ENCODE measurements around the gene FGF12. TPM values are rescaled to one million over a fixed set of nuclear protein-coding genes. Genes with fewer than 3 reads are reported as not detected.

The FGF12 gene
- total RNA-seq, 2 donors from 2014 or later = 0.21 to 0.56 TPM

DNA sequence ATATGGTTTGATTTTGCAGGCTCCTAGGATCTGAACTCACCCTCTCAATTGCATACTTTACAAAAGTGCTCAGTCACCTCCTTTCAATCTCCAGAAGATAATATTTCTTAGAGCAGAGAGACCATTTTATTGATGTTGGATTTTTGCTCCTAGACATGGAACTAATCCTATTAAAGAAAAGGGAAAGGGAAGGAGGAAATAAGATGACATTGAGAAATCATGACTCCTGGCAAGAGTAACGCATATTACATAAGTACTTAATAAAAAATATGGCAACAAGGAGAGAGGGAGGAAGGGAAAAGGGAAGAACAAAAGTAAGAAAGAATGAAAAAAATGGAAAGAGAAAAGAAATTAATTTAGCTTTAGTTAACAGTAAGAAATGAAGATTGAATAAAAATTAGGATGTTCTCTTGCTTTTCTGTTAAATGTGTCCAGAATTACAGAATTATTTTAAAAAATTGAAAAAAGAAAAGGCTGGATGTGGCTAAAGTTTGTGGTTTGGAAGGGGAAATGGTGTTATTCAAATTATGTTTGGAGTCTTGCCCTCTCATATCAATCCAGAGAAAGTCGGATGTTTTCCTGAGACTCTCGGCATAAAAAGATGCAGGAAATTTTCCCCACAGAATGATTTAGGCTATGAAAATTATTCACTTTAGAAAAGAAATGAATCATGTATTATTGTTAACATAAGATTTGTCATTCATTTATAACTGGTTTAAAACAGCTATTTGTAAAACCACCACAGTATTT lies 474.0 kb downstream of the FGF12 start:
- ATAC-seq = no peak

DNA sequence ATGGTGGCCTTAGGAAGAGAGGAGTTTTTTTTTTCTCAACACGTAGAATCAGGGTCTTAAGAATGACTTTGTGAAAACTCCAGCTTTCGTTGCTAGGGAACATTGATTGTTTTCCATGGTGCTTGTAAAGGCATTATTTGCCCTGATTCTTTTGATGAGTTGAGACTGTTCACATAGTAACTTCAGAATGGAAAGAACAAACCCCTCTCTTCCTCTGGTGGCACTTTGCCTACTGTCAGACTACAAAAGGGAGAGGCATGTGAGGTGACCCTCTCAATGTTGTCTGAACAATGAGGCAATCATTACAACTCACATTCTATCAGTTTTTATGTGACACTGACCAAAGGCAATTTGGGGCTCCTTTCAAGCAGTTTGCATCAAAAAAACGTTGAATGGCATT lies 477.8 kb downstream of the FGF12 start:
- intact Hi-C loops (cut with DNase I, micrococcal nuclease) = no loop called here

More for the DNA sequence above, 474.0 kb downstream of the FGF12 start:
- DNase-seq = no peak
- intact Hi-C loops (cut with DNase I, micrococcal nuclease) = no loop called here

DNA sequence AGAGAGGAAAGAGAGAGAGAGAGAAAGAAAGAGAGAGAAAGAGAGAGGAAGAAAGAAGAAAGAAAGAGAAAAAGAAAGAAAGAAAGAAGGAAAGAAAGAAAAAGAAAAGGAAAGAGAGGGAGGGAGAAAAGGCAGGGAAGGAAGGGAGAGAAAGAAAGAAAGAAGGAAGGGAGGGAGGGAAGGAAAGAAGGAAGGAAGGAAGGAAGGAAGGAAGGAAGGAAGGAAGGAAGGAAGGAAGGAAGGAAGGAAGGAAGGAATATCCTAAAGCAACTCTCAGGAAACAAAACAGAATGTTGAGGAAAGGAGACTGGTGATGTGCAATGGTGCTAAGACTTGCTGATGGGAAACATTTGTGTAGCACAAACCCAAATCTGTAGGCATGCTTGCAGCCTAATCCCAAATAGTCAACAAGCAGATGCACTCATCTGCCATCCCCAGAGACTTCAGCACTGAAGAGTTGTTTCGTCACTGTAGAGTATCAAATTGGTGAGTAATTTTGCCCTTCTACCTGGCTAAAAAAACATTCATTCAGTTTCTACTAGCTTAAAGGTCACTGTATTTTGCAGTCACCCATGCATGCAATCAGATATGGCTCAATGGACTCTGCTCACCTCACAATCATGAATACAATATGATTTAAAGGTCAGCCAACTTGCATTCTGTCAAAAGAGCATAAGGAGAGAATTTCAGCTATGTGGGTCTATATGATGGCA lies 480.3 kb downstream of the FGF12 start:
- ATAC-seq (no peak), DNase-seq (no peak)
- intact Hi-C loops (cut with DNase I, micrococcal nuclease) = no loop called here

More for the DNA sequence above, 477.8 kb downstream of the FGF12 start:
- no peak for DNase-seq
- no peak for ATAC-seq

DNA sequence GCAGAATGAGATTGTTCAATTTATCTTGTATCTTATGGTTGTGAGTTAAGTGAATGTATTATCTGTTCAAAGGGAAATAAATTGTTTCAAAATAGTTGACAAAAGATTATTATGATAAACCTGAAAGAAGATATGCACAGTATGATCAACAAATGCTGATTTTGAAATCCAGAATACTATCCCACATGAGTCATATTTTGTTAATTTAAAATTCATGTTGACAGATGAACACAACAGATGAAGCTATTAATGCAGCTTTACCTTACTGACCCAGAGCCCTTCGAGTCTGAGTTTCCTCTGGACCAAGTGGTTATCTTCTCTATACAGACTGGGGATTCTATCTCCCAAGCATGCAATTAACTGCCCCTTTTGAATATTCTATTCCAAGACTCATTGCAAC lies 482.8 kb downstream of the FGF12 start:
- intact Hi-C loops (cut with DNase I, micrococcal nuclease) = no loop called here
- DNase-seq (no peak), ATAC-seq (no peak)

DNA sequence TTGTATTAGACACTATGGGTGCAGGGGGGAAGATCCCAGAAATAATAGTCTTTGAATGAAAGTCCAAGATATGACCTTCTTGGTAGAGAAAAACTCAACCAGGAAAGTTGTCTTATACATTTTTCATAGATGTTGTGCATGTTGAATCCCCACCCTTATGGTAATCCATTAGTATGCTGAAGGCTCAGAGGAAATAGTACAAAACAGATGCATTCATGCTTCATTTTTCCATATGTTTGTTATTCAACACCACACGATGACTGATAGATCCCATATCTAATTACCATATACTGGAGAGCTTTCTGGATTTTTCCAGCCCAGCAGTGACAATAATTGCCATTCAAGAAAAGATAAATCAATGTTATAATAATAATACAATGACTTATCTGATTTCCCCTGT lies 487.4 kb downstream of the FGF12 start:
- DNase-seq = no peak
- no peak for ATAC-seq
- intact Hi-C loops (cut with DNase I, micrococcal nuclease) = no loop called here

DNA sequence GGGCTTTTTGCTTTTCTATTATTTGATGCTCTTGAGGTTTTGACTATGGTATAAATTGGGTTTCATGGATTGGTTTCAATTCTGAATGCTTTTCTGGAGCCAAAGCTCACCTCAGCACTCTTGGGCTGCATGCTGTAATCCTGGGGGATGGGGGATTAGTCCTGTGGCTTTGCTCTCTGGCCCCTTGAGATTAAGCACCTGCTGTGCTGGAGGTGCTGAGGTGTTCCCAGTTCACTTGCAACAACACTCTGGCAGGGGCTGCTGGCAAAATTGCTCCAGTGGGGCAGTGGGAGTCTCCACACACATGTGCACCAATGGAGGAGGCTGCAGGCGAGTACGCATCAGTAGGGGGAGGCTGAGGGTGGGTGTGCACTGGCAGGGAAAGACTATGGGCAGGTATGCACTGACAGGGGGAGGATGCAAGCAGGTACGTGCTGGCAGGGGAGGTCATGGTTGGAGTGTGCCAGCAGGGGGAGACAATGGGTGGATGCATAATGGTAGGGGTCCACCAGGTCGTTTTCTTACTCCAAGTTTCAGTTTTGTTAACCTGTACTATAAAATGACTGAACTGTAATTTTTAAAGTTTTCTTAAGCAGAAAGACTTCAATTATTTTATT lies 489.2 kb downstream of the FGF12 start:
- intact Hi-C loops (cut with DNase I, micrococcal nuclease) = no loop called here
- DNase-seq (no peak), ATAC-seq (no peak)

DNA sequence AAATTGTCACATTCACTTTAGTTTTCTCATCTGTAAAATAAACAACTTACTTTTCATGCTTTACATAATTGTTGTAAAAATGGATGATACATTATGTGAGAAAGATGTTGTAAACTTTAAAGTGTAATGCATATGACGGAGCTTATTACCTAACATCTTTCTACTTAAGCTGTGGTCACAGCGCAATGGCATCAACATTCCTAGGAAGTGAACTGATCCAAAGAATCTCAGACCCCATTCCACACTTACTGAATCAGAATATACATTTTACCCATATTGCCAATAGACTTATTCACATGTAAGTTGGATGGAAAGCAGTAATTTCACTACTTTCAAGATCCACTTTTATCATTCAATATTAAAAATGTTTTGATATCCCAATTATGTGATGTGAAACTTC lies 497.5 kb downstream of the FGF12 start:
- intact Hi-C loops (cut with DNase I, micrococcal nuclease) = no loop called here
- ATAC-seq (no peak), DNase-seq (no peak)

DNA sequence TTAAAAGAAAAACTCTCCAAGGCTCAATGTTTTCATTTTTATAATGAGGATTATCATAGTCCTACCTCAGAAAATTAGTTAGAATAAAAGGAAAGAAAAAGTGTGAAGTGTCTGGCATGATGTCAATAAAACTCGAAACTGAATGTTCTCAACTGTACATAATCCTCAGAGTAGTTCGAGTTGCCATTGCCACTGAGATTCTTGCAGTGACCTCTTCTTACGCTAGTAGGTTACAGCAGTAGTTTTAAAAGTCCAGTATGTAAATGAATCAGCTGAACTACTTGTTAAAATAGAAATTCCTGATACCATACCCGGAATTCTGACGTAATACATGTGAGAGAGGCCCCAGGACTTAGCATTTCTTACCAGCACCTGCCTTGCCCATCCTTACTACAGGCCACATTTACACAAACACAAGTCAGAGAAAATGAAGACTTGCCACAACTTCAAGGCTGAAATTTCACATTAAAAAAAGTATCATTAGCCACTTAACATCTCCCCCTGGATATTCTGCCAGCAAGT lies 502.6 kb downstream of the FGF12 start:
- intact Hi-C loops (cut with DNase I, micrococcal nuclease) = no loop called here
- no peak for ATAC-seq
- DNase-seq = no peak

DNA sequence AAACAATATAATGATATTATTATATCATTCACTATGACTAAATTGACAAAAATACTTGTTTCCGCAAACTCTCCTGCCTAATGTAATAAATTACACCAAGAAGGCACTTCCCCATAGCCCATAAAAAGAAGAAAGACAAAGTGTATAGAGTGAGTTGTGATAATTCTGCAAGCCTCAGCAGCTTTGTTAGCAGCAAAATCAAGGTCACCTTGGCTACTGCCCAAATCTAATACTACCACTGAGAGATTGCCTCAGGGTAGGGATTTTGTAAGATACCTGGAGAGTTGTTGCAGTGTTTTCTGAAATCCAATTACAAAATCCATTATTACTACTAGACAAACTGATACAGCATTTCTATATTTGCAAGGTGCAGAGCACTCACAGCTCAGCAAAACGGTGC lies 503.5 kb downstream of the FGF12 start:
- intact Hi-C loops (cut with DNase I, micrococcal nuclease) = no loop called here
- DNase-seq (no peak), ATAC-seq (no peak)

DNA sequence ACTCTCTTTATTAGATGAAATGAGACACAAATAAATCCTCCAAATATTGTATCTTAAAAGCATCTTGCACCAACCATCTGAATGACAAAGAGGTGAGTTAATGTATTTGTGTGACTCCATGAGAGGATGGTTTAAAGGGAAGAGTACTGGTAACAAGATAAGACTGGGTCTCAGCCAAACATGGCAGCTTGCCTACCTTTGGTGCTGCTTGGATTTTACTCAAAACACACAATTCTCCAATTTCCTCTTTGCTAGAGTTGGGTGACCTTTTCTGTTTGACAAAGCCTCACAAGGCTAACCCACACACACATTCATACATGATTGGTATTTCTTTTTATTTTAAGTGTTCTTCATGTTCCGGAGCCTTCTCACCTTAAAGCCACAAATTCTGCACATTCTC lies 506.4 kb downstream of the FGF12 start:
- no peak for DNase-seq
- ATAC-seq = no peak
- intact Hi-C loops (cut with DNase I, micrococcal nuclease) = no loop called here

DNA sequence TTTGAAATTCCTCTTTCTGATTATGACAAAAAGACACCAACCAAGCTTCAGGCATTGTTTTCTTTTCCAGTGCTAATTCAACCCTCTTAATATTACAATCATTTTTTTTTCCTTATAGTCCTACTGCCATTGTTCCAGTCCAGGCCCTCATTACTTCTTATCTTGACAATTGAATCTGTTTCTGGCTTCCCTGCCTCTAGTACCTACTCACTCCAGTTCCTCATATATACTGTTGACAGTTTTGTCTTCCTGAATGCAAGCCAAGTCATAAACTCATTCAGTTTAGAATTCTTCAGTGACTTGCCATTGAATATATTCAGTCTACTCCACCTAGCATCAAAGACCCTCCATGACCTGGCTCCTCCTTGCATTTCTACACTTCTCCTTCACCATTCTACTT lies 507.4 kb downstream of the FGF12 start:
- intact Hi-C loops (cut with DNase I, micrococcal nuclease) = no loop called here
- ATAC-seq (no peak), DNase-seq (no peak)

DNA sequence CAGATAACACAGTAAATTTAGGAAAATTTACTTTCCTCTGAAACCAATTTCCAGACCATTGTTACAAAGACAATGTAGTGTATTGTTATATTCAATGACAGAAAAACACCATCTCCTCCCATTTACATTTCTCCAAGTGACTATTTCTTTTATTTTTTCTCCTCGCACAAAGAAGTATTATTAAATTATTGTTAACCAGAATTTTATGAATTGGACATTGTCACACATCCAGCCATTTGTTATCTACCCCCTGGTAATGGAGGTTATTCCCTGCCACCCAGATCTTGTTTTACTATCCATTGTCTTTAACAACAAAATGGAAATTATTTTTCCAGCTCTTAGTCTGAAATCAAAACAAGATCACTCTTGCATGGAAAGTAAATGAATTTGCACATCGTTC lies 511.3 kb downstream of the FGF12 start:
- DNase-seq = no peak
- ATAC-seq = no peak
- intact Hi-C loops (cut with DNase I, micrococcal nuclease) = no loop called here

DNA sequence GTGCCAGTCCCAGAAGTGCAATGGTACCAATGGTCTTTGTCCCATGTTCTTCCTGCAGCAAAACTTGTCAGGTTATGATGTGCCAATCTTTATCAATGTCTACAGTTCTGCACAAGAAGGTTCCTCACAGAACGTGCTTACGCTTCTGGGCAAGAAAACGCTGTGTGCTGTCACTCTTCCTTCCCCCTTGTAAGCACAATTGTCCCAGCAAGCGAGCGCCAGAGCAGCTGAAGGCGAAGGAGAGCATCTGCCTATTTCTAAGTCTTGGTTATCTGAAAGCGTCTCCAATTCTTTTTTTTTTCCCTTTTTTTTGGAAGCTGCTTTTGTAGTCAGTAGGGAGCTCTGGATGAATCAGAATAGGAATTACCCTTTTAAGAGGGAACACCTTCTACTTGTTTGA lies 514.4 kb downstream of the FGF12 start:
- intact Hi-C loops (cut with DNase I, micrococcal nuclease) = no loop called here
- DNase-seq = no peak
- no peak for ATAC-seq

DNA sequence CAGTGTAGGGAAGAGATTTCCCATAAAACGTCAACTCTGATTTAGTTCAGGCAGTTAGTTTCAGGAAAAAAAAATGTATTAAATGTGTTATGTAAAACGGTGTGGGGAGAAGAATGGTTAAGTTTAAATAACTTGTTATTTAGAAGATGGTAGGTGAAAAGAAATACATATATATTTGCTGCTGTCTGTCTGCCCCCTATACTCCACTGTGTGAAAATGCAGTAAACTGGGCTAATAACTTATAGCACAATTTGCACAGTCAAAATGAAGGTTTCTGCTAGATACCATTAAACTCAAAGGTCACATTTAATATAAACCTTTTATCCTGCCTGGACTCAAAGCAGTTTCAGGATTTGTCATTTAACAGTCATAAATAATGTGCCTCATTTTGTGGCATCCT lies 515.0 kb downstream of the FGF12 start:
- ATAC-seq (no peak), DNase-seq (no peak)
- intact Hi-C loops (cut with DNase I, micrococcal nuclease) = no loop called here

DNA sequence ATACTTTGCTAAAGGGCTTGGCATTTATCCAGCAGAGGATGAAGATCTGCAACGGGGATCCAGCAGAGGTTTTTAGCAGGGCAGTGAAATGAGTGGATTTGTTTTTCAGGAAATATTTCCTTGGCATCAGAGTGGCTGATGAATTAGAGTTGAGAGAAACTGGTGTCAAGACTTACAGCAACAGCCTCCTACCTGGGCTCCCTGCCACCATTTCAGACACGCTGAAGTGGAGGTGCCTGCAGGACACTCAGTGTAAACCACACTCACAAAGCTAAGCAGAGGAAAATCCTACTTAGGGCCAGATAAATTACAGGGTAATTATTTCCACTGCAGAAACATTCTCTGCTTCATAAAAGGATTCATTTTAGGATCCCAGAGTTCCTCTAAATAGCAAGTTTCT lies 519.7 kb downstream of the FGF12 start:
- no peak for ATAC-seq
- no peak for DNase-seq
- intact Hi-C loops (cut with DNase I, micrococcal nuclease) = no loop called here

DNA sequence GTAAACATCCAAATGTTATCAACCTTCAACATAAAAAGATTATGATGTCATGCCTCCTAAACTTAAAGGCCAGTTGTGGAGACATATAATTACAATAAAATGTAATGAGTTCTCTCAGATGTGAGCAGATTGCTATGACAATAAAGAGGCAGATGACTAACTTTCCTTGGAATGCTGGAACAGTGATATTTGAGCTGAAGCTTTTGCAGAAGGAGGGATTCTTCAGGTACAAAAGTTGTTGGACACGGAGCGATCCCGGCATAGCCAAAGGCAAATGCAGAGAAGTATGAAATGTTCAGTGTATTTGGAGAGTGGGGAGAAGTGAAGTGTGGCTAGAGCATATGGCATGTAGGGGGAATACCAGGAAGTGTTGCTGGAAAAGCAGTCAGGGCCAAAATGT lies 520.1 kb downstream of the FGF12 start:
- DNase-seq (no peak), ATAC-seq (no peak)
- intact Hi-C loops (cut with DNase I, micrococcal nuclease) = no loop called here

DNA sequence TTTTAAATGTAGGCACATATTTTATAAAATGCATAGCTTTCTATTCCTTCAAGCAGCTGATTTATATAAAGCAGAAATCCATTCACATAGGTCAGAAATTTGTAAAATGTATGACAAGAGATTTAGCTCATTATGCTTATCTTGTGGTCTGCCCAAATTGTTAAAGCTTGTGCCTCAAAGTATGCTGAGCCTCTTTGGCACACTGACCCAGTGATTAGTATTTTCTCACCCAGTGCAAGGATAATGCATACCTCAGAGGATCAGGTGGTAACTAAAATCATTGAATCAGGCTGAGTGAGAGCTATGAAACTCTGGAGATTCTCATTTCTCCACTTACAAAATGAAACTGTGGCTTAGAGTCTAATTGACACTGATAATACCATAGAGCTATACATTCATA lies 533.3 kb downstream of the FGF12 start:
- no peak for ATAC-seq
- DNase-seq = no peak
- intact Hi-C loops (cut with DNase I, micrococcal nuclease) = no loop called here

DNA sequence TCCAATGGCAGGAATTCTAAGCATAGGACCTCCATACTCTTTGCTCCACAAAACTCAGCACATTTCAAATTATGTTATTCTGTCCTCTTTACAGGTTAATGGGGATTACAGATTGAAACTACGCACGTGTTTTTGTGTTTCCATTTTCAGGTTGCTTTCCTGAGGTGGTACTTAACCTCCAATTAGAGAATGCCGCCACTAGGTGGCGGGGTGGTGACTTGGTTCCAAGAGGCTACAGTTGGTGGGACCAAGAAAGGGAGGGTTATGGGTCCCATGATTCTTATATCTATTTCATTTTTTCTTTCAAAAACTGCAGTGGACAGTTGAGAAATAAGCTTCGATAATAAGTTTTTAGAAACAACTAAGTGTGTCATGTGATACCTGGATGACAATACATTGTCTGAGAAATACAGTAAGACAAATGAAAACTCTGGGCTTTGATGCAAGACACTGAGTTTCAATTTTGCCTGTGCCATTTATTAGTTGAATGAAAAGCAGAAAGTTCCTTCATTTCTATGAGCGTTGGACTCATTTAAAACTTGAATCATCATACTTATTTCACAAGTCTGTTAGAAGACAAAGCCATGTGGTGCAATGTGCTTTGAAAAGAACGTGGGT lies 539.0 kb downstream of the FGF12 start:
- intact Hi-C loops (cut with DNase I, micrococcal nuclease) = no loop called here
- peak in 1 of 2 donors; percentile 64 for DNase-seq
- no peak for ATAC-seq

DNA sequence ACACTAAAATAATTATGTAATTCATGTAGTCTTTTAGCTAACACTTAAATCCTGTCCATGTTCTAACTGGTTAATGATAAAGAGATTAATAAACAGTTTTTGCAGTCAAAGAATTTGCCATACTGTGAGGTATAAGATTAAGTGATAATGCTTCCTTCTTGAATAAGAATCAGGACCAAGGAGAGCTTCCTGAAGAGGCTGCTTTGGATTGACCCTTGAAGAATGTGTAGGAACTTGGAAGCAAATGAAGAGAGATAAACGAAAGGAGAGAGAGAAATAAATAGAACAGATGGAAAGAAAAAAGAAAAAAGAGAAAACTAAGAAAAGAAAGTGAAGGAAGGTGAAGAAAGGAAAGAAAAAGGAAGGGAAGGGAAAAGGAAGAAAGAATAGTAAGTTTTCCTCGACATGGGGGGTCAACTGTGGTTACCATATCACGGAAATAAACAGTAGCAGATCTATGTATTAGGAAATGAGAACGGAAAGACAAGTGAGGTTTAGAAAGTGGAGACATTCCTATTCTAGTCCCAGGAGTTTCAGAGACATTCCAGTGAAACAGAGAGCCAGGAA lies 539.8 kb downstream of the FGF12 start:
- intact Hi-C loops (cut with DNase I, micrococcal nuclease) = no loop called here
- ATAC-seq (no peak), DNase-seq (no peak)
